Stimulated activated CD8-positive, alpha-beta memory T cell treated with anti-CD3 and anti-CD28 coated beads, Interleukin-7, amount 100 ng/mL, for 1 hour (primary cell): ENCODE measurements around the gene TNFAIP8L3.
"Not testable (repeated sequence)": the region's sequence is repeated elsewhere in the genome, so short reads cannot be mapped to it uniquely, and the experiment has no call there.

ENCODE experiments used
- DNase-seq, 2 donors: peaks; one replicate each; pipeline ENCODE4 v3.0.0-alpha.2; 2020; ENCODE audit warnings: low read depth in 2 of 2

TNFAIP8L3 gene

GRCh38 chr15:51060030-51060673, 34.6 kb downstream of the TNFAIP8L3 start:
- DNase-seq, result no peak

GRCh38 chr15:51054535-51054934, 40.2 kb downstream of the TNFAIP8L3 start:
- no peak for DNase-seq

DNA sequence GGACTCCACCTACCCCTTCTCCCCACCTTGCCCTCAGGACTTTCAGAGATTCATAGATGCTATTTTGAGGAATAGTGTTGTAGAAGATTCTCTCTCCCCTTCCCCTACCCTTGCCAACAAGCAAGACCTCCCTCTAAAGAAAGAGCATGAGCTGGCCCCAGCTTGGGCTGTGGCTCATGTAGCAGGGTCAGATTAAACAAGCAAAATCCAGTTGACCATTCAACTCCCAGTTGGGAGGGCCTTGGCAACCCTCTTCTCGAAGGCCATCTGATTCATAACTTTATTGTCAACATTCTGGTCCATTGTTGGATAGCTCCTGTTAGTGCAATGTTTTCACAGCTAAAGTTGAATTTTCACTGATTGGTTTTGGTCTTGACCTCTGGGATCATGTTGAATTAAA, 41.1 kb downstream of the TNFAIP8L3 start:
- no peak for DNase-seq

DNA sequence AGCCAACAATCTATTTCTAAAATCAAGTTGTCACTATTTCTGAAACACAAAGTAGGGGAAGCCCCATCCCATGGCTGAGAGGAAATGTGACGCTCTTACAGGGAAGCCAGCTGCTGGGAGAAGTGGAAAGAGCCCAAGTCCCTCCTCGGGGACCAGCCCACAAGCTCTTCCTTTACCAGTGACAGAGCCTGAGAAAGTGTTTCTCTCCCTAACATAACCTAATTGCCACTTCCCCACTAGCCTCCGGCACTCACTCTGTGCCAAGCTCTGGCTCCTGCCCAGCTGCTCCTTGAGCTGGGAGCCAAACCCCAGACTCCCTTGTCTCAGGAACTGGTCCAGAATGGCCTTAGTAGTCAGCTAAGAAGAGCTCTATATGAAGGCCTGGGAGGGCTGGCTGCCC, 42.9 kb downstream of the TNFAIP8L3 start:
- DNase-seq, result no peak

- no peak for DNase-seq
These were observed 45.6 kb downstream of the TNFAIP8L3 start for GRCh38 chr15:51049081-51049480.

GRCh38 chr15:51048308-51048707, 46.4 kb downstream of the TNFAIP8L3 start:
- no peak for DNase-seq

GRCh38 chr15:51046799-51047449, 47.8 kb downstream of the TNFAIP8L3 start:
- no peak for DNase-seq

DNA sequence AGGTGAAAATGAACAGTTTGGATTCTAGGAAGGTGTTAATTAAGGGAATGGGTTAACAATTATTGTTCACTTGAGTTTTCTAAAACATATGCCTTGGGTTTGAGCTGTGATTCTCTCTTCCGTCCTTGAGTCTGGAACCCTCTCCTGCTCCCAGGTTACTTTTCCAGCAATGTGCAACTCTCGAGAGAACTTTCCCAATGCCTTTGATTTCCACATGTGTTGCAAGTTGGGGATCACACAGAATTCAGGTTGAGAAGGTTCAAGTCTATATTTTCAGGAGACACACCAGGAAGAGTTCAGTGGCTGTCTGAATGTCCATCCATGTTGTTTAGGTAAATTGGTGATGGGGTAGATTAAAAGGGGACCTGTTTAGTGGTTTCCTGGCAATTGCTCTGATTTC, 48.7 kb downstream of the TNFAIP8L3 start:
- DNase-seq, result no peak

GRCh38 chr15:51044037-51044727, 50.5 kb downstream of the TNFAIP8L3 start:
- no peak for DNase-seq

- no peak for DNase-seq
These were observed 55.8 kb downstream of the TNFAIP8L3 start for GRCh38 chr15:51038974-51039319.

- DNase-seq, result no peak
These were observed 56.3 kb downstream of the TNFAIP8L3 start for GRCh38 chr15:51038162-51038973.

GRCh38 chr15:51037474-51037873, 57.2 kb downstream of the TNFAIP8L3 start:
- not testable (repeated sequence) for DNase-seq

DNA sequence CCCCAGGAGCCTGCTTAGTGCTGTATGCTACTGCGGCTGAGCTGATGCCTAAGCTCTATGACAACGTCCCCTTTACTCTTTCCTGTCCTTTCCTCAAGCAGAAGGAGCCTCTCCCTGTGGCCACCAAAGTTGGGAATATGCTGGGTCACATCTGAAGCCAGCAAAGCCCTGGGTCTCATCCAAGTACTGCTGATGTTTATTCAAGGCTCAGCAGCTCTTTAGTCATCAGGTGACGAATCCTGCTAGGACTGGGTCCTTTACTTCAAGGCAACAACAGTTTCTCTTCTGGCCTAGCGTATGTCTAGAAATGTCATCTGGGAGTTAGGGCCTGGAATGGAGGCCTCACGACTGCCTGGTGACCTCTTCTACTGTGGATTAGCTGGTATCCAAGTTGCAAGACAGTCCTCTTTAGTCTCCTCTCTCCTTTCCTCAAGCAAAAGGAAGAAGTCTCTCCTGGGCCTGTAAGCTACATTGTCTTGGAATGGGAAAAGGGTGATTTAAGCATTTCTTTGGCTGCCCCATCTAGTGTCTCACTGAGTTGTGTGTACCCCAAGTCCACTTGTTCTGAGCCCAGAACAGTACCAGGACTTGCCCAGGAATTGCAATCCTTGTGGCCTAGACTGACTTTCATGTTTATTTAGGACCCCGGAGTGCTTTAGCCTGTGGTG, 63.9 kb downstream of the TNFAIP8L3 start:
- no peak for DNase-seq

- DNase-seq, result no peak
These were observed 69.3 kb downstream of the TNFAIP8L3 start for GRCh38 chr15:51025454-51025846.

DNA sequence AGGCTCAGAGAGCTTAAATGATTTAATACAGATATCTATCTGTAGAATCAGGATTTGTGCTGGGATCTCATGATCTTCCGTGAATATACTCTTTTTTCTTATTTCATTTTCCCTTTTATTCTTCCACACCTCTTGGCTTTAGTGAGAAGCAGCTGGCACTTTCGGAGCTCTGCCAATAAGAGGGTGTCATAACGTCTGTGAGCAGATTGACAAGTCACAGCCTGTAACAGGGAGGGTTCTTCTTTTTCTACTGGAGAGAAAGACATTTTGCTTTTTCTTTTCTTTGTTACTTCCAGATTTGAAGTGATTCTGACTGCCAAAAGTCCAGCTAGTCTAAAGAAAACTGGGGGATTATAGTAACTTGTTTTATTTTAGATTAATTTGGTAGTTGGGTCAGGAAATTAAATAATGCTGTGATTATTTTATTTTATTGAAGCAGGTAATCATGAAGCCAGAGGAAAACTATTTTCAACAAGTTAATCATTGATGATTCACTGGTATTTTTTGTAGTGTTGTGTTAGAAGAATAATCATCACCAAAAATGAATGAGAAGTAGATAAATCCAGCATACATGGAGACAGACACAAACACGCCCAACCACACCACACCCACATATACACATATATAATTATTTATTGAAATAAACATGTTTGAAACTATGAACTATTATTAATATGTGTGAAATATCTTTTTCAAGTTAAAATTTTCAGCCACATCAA, 69.8 kb downstream of the TNFAIP8L3 start:
- no peak for DNase-seq

GRCh38 chr15:51023499-51023898, 71.2 kb downstream of the TNFAIP8L3 start:
- no peak for DNase-seq

DNA sequence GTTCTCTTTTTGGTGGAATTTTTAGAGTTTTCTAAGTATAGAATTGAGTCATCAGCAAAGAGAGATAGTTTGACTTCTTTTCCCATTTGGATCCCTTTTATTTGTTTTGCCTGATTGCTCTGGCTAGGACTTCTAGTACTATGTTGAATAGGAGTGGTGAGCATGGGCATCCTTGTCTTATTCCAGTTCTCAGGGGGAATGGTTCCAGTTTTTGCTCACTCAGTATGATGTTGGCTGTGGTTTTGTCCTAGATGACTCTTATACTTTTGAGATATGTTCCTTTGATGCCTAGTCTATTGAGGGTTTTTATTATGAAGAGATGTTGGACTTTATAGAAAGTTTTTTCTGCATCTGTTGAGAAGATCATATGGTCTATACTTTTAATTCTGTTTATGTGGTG, 72.5 kb downstream of the TNFAIP8L3 start:
- DNase-seq, result no peak

- DNase-seq, result no peak
These were observed 78.1 kb downstream of the TNFAIP8L3 start for GRCh38 chr15:51016615-51017014.

- DNase-seq, result no peak
These were observed 83.5 kb downstream of the TNFAIP8L3 start for GRCh38 chr15:51011212-51011611.

DNA sequence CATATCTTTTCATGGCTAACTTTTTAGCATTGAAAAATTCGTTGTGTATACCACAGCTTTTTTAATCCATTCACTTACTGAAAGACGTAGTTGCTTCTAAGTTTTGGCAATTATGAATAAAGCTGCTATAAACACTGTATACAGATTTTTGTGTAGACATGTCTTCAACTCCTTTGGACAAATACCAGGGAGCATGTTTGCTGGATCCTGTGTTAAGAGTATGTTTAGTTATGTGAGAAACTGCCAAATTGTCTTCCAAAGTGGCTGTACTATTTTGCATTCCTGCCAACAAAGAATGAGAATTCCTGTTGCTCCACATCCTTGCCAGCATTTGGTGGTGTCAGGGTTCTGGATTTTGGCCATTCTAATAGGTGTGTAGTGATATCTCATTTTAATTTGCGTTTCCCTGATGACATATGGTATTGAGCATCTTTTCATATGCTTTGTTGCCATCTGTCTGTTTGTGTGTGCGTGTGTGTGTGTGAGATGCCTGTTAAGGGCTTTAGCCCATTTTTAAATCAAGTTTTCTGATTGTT, 87.5 kb downstream of the TNFAIP8L3 start:
- no peak for DNase-seq
